Activated T-helper 9 cell treated with anti-CD3 and anti-CD28 coated beads, Interleukin-2, amount 50 U/mL, for 16 hours (primary cell): ENCODE results near the gene GGCT.

ENCODE experiments used
- DNase-seq: peaks from one replicate; pipeline ENCODE4 v3.0.0-alpha.2; 2020; ENCODE audit warnings: low read depth

GGCT gene

GRCh38 chr7:30462179-30462578 is 42.5 kb downstream of the GGCT start:
- DNase-seq, result no peak

DNA sequence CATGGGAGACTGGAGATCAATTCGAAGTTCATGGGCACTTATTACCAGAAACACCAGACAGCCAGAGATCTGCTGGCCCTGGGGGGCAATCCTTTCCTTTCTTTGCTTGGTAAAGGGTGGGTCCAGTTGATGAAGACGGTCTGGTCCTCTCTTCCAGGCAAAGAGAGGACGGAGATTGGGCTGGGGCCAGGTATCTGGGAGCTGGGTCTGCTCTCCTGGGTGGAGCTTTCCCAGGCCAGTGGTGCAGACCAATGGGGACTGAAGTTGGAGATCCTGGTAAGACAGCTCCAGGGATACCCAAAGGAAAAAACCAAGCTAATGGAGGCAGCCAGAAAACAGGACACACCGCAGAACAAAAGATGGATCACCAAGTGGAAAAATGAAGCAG is 44.4 kb downstream of the GGCT start:
- no peak for DNase-seq

DNA sequence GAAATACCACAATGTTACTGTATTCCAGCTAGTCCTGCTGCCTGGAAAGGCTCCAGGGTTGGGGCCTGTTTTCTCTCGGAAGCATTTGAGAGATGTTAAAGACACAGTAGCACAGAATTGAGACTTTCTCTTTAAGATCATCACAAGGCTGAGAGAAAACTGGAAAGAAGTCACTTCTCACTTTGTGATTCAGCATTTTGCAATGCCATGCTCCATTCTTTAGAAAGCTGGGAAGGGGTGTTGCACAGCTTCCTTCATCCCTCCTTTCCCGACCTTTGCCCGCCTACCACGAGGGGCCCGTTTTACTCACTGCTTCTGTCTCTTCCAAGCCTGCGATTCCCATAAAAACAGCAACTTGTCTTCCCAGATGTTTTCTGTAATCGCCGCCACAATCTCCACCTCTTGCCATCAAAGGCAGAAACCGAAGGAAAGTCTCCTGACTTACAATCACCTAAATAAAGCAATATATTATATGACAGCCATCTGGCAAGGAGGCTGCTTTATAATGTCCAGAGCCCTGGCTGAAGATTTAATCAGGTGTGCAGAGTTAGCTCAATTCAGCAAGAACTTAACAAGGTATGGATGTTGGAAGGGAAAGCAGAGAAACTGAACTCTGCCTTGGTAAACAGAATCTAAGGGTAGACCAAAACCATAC is 44.9 kb downstream of the GGCT start:
- DNase-seq, result no peak

DNA sequence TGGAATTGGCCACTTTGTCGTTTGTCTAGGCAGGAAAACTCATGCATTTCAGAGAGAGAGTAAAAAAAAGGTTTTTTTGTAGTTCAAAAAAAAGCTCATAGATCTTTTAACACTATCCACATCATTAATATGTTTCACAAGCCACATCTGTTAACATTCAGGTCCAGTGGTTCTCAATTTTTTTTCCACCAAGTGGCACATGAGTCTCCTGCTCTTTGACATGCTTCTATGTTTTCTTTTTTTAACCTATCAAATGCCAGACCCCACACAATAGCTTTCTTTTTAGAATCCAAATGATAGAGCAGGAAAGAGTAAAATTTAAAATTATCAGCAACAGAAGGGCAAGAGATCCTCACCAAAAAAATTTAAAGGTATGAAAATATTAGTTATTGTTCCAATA is 46.3 kb downstream of the GGCT start:
- DNase-seq, result no peak

GRCh38 chr7:30453921-30454320 is 50.7 kb downstream of the GGCT start:
- DNase-seq, result no peak

- DNase-seq, result no peak
Observed at GRCh38 chr7:30453016-30453415, 51.6 kb downstream of the GGCT start.

DNA sequence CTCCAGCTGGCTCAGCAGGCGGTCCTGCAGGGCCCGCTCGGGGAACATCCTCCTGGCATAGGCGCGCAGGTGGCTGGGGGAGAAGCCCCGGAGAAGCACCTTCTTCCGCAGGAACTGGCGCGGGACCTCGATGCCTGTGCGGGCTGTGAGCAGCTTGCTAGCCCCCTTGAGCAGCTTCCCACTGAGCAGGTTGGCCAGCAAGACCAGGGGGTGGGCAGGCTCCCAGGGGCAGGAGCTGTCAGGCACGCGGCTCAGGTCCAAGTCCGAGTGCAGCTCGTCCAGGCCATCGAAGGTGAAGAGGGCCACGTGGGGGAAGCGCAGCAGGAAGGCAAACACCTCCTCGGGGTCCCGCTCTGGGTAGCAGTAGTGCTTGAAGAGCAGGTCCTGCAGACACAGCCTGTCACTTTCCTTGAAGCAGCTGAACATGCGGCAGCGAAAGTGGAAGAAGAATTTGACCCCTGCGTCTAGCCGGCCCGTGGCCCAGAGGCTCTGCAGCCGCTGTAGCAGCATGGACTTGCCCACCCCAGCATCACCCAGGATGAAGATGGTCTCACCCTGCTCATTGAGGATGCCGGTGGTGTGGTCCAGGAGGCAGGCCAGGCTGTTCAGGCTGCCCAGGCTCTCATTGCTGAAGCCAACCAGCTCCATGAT is 52.2 kb downstream of the GGCT start:
- no peak for DNase-seq

DNA sequence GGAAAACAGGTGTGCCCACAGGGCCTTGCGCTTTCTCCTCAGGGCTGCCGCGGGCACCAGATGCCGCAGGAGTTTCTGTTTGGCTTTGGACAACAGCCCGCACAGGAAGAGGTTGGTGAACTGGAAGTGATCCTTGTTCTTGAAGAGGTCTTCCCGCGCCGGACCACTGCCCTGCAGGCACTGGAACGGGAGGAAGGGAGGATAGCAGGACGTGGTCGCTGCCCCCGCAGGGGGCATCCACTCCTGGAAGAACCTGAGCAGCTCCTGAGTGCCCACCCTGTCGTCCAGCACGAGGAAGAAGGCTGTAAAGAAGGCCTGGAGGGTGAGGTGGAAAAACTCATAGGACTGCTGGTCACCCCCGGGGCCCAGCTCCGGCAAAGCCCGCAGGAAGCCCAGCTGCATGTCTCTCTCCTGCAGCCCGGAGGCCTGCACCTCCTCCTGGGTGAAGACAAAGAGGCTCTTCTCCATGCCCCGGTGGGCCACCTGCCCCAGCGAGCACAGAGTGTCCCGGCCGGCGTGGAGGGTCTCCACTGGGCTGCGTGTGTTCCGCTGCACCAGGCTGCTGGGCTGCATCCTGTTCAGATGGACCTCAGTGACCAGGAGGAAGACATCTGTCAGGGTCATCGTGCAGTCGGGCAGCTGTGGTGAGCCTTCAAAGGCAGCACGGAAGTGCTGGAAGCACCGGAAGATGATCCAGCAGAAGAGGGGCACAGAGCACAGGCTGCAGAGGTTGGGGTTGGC is 52.9 kb downstream of the GGCT start:
- DNase-seq, result no peak

GRCh38 chr7:30450983-30451497 is 53.6 kb downstream of the GGCT start:
- no peak for DNase-seq

DNA sequence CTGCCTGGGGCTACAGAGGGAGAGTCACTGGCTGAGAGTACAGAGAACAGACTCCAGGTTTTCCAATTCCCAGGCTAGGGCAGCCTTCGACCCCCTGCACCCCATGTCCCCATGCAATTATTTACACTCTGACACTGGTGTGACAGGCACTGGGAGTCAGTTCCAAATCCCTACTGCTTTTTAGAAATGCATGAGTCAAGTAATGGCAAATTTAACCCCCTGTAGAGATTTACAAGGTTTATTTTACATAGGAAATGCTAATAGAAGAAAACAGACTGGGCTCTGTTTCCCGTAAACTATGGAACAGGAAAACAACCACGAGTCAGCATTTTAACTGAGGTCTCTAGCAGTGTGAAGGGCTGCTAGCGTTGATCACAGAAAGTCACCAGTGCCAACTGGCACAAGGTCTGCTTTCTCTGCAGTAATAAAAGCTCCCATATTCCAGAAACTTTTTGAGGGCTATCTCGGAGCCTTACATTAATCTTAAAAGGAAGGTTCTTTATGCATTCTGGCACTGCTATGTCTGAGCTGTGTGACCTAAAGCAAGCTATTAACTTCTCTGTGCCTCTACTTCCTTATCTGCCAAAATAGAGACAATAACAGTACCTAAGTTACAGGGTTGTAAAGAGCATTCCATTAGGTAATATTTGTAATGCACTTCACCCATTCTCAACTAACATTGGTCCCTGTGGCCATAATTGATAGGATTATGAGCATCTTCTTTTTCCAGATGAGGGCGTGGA is 54.2 kb downstream of the GGCT start:
- no peak for DNase-seq

DNA sequence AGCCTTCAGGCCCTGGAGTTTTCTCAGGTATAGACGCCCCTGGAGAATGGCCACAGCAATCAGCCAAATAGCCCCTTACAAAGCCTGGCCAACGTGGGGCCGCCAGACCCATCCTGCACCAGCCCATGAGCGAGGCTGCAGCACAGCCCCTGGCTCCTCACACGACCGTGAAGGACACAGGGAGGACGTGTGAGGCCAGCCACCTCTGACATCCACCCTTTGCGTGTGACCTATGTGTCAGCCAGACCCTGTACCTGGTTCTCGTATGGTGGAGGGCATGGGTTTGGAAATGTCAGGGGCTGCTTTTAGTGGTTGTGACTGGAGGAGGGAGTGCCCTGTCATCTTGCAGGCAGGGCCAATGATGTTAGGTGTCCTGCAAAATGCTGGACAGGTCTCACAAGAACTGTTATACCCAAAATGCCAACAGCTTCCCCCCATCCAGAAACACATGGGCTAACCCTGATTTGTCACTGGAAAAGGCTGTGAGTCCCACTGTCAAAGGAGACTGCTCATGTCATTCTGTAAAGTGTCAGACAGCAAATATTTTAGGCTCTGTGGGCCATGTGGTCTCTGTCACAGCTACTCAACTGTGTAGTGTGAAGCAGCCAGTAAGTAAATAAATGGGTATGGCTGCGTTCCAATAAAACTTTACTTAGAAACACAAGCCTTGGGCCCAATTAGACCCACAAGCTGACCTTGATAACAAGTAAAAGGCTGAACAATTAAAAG is 56.0 kb downstream of the GGCT start:
- DNase-seq, result no peak

DNA sequence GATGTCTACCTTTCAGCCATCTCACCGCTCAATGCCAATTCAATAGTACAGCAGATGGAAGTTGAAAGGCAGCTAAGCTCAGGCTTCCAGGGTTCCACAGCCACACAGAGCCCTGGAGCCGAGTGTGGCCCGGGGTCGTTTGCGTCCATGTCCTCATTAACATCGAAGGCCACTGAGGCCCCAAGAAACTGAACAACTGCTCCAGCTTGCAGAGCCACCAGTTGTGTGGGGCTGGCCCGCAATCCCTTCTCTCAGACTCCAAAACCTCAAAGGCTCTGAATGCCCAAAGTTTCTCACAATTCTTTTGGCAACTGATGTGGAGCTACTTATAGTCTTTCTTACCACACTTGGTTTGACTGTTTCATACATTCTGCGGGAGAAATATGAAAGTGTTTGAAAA is 57.2 kb downstream of the GGCT start:
- no peak for DNase-seq
